Omental fat pad (tissue), 4 donors: ENCODE measurements around the gene CELF1. TPM values are rescaled to one million over a fixed set of nuclear protein-coding genes. Genes with fewer than 3 reads are reported as not detected.

Experiments used
- ATAC-seq: fragments of 150-250 bp; one replicate; pipeline ENCODE4 v1.9.1; 2016; ENCODE audit warnings: mild to moderate bottlenecking, moderate library complexity; ENCODE audit not compliant: low FRiP score
- DNase-seq: peaks from one replicate; pipeline ENCODE4 v3.0.0-alpha.2; 2019; ENCODE audit warnings: low spot score
- total RNA-seq, 4 donors: library from RNA; depleted of rRNA; stranded (reverse); fragments of >200 nt; gene quantifications; one replicate each; pipeline ENCODE4 v1.1.0, GENCODE V29; 2016
- TF ChIP-seq, protein P1 (sequence below), 3 donors: fragments of 450-650 bp; IDR thresholded peaks; one replicate each; pipeline ENCODE4 v1.5.1; 2016 to 2017; ENCODE audit warnings: antibody characterized with exemption in 3 of 3, mild to moderate bottlenecking in 3 of 3, moderate library complexity in 2 of 3

Gene CELF1
- total RNA-seq, 4 donors from 2014 or later = 90.3 to 126 (median 110) TPM

GRCh38 chr11:47502767-47503166 lies 50.2 kb downstream of the CELF1 start:
- DNase-seq (no peak), ATAC-seq (no peak)
- TF ChIP-seq, protein P1, sequence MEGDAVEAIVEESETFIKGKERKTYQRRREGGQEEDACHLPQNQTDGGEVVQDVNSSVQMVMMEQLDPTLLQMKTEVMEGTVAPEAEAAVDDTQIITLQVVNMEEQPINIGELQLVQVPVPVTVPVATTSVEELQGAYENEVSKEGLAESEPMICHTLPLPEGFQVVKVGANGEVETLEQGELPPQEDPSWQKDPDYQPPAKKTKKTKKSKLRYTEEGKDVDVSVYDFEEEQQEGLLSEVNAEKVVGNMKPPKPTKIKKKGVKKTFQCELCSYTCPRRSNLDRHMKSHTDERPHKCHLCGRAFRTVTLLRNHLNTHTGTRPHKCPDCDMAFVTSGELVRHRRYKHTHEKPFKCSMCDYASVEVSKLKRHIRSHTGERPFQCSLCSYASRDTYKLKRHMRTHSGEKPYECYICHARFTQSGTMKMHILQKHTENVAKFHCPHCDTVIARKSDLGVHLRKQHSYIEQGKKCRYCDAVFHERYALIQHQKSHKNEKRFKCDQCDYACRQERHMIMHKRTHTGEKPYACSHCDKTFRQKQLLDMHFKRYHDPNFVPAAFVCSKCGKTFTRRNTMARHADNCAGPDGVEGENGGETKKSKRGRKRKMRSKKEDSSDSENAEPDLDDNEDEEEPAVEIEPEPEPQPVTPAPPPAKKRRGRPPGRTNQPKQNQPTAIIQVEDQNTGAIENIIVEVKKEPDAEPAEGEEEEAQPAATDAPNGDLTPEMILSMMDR (IDR thresholded peaks at IDR 0.05) = no peak

DNA sequence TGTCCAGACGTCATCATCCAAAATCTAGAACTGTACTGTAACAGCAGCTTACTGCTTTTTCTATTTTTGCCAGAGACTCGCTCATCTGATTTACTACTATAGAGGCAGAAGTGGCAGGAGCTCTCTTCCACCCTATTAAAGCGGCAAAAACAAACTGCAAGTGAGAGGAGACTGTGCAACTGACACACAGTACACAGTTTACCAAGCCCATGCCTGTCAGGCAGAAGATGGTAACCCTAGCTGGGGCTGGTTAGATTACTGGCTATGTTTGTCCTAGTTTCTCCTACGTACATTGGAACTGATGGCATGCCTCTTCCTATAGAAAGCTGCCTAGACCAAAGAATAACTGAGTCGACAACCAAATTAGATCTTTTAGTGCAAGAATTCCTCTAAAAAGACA lies 51.8 kb downstream of the CELF1 start:
- DNase-seq (no peak), ATAC-seq (no peak)
- TF ChIP-seq, protein P1 (IDR thresholded peaks at IDR 0.05) = no peak

DNA sequence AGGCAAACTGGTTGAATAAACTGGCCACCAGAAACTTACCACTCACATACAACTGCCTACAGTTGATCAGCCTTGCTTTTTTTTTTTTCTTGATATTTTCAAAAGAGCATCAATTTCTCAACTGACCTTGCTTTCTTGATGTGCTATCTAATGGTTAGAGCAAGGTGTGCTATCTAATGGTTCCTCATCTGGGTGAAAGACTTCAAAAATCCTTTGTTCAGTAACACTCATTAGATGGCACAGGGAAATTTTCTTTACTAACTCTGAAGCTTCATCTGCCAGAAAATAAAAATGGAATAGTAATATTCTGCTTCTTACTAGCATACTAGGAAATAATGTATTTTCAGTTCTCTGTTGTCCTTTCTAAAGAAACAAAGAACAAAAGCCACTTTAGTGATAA lies 52.8 kb downstream of the CELF1 start:
- no peak for DNase-seq
- TF ChIP-seq, protein P1 (IDR thresholded peaks at IDR 0.05) = no peak
- ATAC-seq = no peak

DNA sequence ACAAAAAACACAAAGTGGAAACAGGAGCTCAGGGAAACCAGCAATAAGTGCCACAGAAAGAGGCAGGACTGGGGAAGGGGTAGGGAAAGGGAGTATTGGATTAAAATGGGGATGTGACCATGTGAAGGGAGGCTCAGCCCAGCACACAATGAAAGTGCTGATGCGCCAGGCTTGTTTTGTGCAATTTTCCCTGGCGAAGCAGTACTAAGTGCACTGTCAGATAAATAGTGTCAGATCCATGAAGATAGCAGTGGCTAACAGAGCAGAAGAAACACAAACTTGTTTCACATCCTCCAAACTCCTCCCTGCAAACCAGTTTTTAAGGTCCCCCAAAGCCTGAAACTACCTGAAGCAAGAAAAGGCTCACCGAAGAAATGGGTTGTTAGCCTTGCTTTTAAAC lies 53.3 kb downstream of the CELF1 start:
- no peak for ATAC-seq
- DNase-seq = no peak
- TF ChIP-seq, protein P1 (IDR thresholded peaks at IDR 0.05) = no peak

DNA sequence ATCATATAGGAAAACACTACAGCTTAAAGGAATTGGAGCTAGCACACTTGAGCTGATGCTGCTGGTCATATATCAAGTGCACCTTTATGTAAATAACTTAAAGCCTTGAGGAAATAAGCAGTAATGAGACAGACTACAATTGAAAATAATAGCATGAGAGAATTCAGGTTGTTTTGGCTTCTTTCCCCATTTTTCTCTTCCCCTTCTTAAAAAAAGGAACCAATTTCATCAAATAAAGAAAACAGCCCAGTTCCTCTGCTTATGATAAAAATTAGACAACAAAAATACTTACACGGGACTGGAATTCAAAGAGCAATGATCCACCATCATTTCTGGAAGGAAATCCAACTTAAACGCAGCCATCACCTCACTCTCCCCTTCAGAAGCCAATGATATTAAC lies 53.8 kb downstream of the CELF1 start:
- DNase-seq = no peak
- TF ChIP-seq, protein P1 (IDR thresholded peaks at IDR 0.05) = no peak
- ATAC-seq = no peak

DNA sequence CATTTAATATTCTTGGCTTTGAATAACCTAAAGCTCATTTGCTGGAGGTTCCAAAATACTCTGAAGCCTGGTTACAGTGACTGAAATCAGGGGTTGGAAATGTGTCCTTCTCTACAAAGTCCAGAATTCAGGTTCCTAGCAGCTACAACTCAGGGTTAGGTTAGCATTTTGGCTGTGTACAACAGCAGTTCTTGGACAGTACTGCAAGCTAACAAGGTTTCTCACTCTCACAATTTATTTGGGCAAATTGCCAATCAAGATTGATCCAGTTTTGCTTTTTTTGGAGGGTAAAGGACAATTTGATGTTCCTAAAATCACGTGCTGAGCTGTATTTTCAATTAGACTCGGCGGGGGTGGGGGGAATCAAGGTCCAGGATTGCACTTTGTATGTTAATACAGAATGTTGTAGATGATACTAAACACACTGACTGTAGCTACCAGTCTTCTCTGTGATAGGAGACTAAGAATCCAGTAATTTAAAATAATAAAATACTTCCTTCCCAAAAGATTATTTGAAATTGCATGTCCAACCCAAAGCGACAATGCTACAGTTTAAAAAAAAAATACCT lies 54.3 kb downstream of the CELF1 start:
- DNase-seq (no peak), ATAC-seq (no peak)
- TF ChIP-seq, protein P1 (IDR thresholded peaks at IDR 0.05) = no peak

DNA sequence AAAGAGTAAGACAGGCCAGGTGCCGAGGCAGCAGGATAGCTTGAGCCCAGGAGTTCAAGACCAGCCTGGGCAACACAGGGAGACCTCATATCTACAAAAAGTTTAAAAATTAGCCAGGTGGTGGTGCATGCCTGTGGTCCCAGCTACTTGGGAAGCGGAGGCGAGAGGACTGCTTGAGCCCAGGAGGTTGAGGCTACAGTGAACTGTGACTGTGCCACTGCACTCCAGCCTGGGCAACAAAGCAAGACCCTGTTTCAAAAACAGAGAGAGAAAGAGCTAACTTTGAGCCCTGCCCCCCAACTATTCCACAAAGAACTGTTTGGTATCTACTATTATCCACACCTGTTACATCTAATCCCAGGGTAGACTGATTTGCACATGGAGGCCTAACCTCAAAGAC lies 54.8 kb downstream of the CELF1 start:
- DNase-seq (no peak), ATAC-seq (no peak)
- TF ChIP-seq, protein P1 (IDR thresholded peaks at IDR 0.05) = no peak
